Stimulated activated CD4-positive, alpha-beta T cell treated with anti-CD3 and anti-CD28 coated beads, Interleukin-1b, Interleukin-23, amount 100 ng/mL, for 24 hours (primary cell): Measurements from ENCODE around the gene BEAN1.
"Not testable (repeated sequence)": the region's sequence is repeated elsewhere in the genome, so short reads cannot be mapped to it uniquely, and the experiment has no call there.

Experiments used
- DNase-seq, 4 experiments: peaks; one replicate each; pipeline ENCODE4 v3.0.0-alpha.2; 2020; ENCODE audit warnings: low read depth in 4 of 4, low spot score in 1 of 4

The BEAN1 gene

GRCh38 chr16:66440271-66440802 is 13.2 kb downstream of the BEAN1 start:
- DNase-seq, result no peak

- no peak for DNase-seq
These were observed 13.9 kb downstream of the BEAN1 start for GRCh38 chr16:66440970-66441369.

- no peak for DNase-seq
These were observed 14.7 kb downstream of the BEAN1 start for GRCh38 chr16:66441586-66442375.

- DNase-seq, result no peak
These were observed 15.6 kb downstream of the BEAN1 start for GRCh38 chr16:66442502-66443268.

GRCh38 chr16:66443269-66443652 is 16.2 kb downstream of the BEAN1 start:
- no peak for DNase-seq

- DNase-seq, result no peak
These were observed 17.0 kb downstream of the BEAN1 start for GRCh38 chr16:66444049-66444481.

- DNase-seq, result no peak
These were observed 19.6 kb downstream of the BEAN1 start for GRCh38 chr16:66446737-66447136.

GRCh38 chr16:66447491-66447890 is 20.4 kb downstream of the BEAN1 start:
- DNase-seq, result no peak

- no peak for DNase-seq
These were observed 24.5 kb downstream of the BEAN1 start for GRCh38 chr16:66451548-66451947.

GRCh38 chr16:66453230-66453629 is 26.1 kb downstream of the BEAN1 start:
- not testable (repeated sequence) for DNase-seq

- no peak for DNase-seq
These were observed 27.7 kb downstream of the BEAN1 start for GRCh38 chr16:66454751-66455150.

GRCh38 chr16:66455970-66456369 is 28.9 kb downstream of the BEAN1 start:
- DNase-seq, result no peak

- no peak for DNase-seq
These were observed 30.8 kb downstream of the BEAN1 start for GRCh38 chr16:66457888-66458287.

GRCh38 chr16:66458292-66458691 is 31.2 kb downstream of the BEAN1 start:
- no peak for DNase-seq

GRCh38 chr16:66458853-66459252 is 31.8 kb downstream of the BEAN1 start:
- DNase-seq, result no peak

GRCh38 chr16:66459878-66460277 is 32.8 kb downstream of the BEAN1 start:
- DNase-seq, result no peak

- no peak for DNase-seq
These were observed 33.6 kb downstream of the BEAN1 start for GRCh38 chr16:66460703-66461102.

GRCh38 chr16:66462912-66463311 is 35.8 kb downstream of the BEAN1 start:
- no peak for DNase-seq

- not testable (repeated sequence) for DNase-seq
These were observed 38.9 kb downstream of the BEAN1 start for GRCh38 chr16:66465946-66466345.

GRCh38 chr16:66466636-66467035 is 39.5 kb downstream of the BEAN1 start:
- not testable (repeated sequence) for DNase-seq

GRCh38 chr16:66467611-66468010 is 40.5 kb downstream of the BEAN1 start:
- DNase-seq, result no peak

- DNase-seq, result no peak
These were observed 41.3 kb downstream of the BEAN1 start for GRCh38 chr16:66468321-66468965.
